Astrocyte (in vitro differentiated cells and primary cell): ENCODE measurements around the gene RNF180.

Source experiments
- EZH2 ChIP-seq: IDR thresholded peaks from 2 replicates; pipeline ENCODE4 v1.6.1; 2012; ENCODE audit warnings: mild to moderate bottlenecking, low read length, inconsistent platforms; ENCODE audit not compliant: insufficient read depth
- TF ChIP-seq, protein P1 (sequence below): IDR thresholded peaks from 2 replicates; pipeline ENCODE4 v1.5.1; 2011; ENCODE audit warnings: low read depth, mild to moderate bottlenecking, inconsistent platforms, low read length, moderate library complexity; ENCODE audit not compliant: insufficient read depth

DNA sequence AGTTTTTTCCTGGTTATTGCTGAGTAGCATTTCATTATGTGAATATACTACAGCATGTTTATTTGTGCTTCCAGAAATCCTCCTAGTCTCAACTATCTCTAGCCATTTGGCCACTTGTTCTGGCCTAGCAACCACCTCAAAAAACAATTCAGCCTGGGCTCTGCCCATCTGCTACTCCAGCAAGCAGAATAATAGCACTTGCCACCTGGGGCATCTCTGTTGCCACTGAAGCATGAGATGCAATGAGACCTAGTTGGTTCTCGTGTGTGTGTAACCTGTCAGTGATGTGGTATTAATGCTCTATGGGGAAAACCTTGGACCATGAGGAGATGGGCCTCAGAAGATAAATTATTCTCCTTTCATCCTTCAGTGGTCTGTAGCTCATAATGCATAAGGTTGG lies 129.5 kb downstream of the RNF180 start:
- TF ChIP-seq, protein P1, sequence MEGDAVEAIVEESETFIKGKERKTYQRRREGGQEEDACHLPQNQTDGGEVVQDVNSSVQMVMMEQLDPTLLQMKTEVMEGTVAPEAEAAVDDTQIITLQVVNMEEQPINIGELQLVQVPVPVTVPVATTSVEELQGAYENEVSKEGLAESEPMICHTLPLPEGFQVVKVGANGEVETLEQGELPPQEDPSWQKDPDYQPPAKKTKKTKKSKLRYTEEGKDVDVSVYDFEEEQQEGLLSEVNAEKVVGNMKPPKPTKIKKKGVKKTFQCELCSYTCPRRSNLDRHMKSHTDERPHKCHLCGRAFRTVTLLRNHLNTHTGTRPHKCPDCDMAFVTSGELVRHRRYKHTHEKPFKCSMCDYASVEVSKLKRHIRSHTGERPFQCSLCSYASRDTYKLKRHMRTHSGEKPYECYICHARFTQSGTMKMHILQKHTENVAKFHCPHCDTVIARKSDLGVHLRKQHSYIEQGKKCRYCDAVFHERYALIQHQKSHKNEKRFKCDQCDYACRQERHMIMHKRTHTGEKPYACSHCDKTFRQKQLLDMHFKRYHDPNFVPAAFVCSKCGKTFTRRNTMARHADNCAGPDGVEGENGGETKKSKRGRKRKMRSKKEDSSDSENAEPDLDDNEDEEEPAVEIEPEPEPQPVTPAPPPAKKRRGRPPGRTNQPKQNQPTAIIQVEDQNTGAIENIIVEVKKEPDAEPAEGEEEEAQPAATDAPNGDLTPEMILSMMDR: no peak
- no peak for TF ChIP-seq EZH2
